HepG2 (cell line): ENCODE results near the gene PLCXD1. TPM values are rescaled to one million over a fixed set of nuclear protein-coding genes. Genes with fewer than 3 reads are reported as not detected.

Experiments
- ADNP ChIP-seq: sonication (generic); formaldehyde crosslinking; IDR thresholded peaks from 2 replicates; pipeline ENCODE4 v1.4.0; 2020; ENCODE audit warnings: missing genetic modification reagents
- ASH2L ChIP-seq: fragments of 300-600, 200-600 bp; sonication (generic); IDR thresholded peaks from 2 replicates; pipeline ENCODE4 v1.7.0; 2017; ENCODE audit warnings: low read depth, mild to moderate bottlenecking, moderate library complexity, mixed read lengths, low read length; ENCODE audit not compliant: insufficient read length
- ATF1 ChIP-seq: IDR thresholded peaks from 2 replicates; pipeline ENCODE4 v1.6.1; 2016; ENCODE audit warnings: mild to moderate bottlenecking, control low read depth
- CENPBD1 ChIP-seq: sonication (generic); formaldehyde crosslinking; IDR thresholded peaks from 2 replicates; pipeline ENCODE4 v1.8.0; 2022; ENCODE audit warnings: missing genetic modification reagents, low read depth, mild to moderate bottlenecking, borderline replicate concordance
- CREB1 ChIP-seq, 2 experiments: fragments of 450-650 bp in 1 of 2; IDR thresholded peaks; 2 replicates each; pipeline ENCODE4 v1.6.1; 2016 to 2017; ENCODE audit warnings: control low read depth in 1 of 2, mild to moderate bottlenecking in 1 of 2, missing compliant biosample characterization in 1 of 2, missing genetic modification characterization in 1 of 2
- DNMT3B ChIP-seq: conservative IDR thresholded peaks from 2 replicates; pipeline ENCODE4 v1.6.1; 2016; ENCODE audit warnings: missing biosample characterization, control low read depth
- FOXM1 ChIP-seq: sonication (generic); formaldehyde crosslinking; IDR thresholded peaks from 2 replicates; pipeline ENCODE4 v1.5.0; 2020; ENCODE audit warnings: missing genetic modification reagents
- HOXA7 ChIP-seq: sonication (generic); formaldehyde crosslinking; IDR thresholded peaks from 2 replicates; pipeline ENCODE4 v1.8.1; 2022; ENCODE audit warnings: mild to moderate bottlenecking, missing genetic modification reagents, moderate library complexity
- KAT8 ChIP-seq: IDR thresholded peaks from 2 replicates; pipeline ENCODE4 v1.6.1; 2016; ENCODE audit warnings: missing genetic modification reagents, missing compliant biosample characterization
- MTA1 ChIP-seq: sonication (generic); formaldehyde crosslinking; IDR thresholded peaks from 2 replicates; pipeline ENCODE4 v1.4.0; 2020; ENCODE audit warnings: missing genetic modification reagents, mild to moderate bottlenecking, borderline replicate concordance
- MXD3 ChIP-seq: IDR thresholded peaks from 2 replicates; pipeline ENCODE4 v1.6.1; 2016; ENCODE audit warnings: mild to moderate bottlenecking, missing biosample characterization, missing genetic modification reagents
- PHF21A ChIP-seq: sonication (generic); formaldehyde crosslinking; IDR thresholded peaks from 2 replicates; pipeline ENCODE4 v1.5.0; 2020; ENCODE audit warnings: mild to moderate bottlenecking, missing genetic modification reagents
- RFX3 ChIP-seq: IDR thresholded peaks from 2 replicates; pipeline ENCODE4 v1.6.1; 2016; ENCODE audit warnings: missing biosample characterization, missing genetic modification reagents
- TEAD2 ChIP-seq: sonication (generic); formaldehyde crosslinking; IDR thresholded peaks from 2 replicates; pipeline ENCODE4 v1.9.0; 2021; ENCODE audit warnings: missing genetic modification reagents
- TFDP2 ChIP-seq: sonication (generic); formaldehyde crosslinking; IDR thresholded peaks from 2 replicates; pipeline ENCODE4 v1.4.0; 2020; ENCODE audit warnings: missing genetic modification reagents
- ZBTB7A ChIP-seq: sonication (generic); formaldehyde crosslinking; IDR thresholded peaks from 2 replicates; pipeline ENCODE4 v1.8.0; 2022; ENCODE audit warnings: mild to moderate bottlenecking, missing genetic modification reagents
- ZEB1 ChIP-seq: IDR thresholded peaks from 2 replicates; pipeline ENCODE4 v1.6.1; 2012; ENCODE audit warnings: mild to moderate bottlenecking, low read depth, inconsistent platforms; ENCODE audit not compliant: insufficient replicate concordance
- ZNF101 ChIP-seq: sonication (generic); formaldehyde crosslinking; IDR thresholded peaks from 2 replicates; pipeline ENCODE4 v1.4.0; 2020; ENCODE audit warnings: mild to moderate bottlenecking, low read depth, missing genetic modification reagents, borderline replicate concordance
- ZNF224 ChIP-seq: sonication (generic); formaldehyde crosslinking; IDR thresholded peaks from 2 replicates; pipeline ENCODE4 v1.5.0; 2020; ENCODE audit warnings: mild to moderate bottlenecking, missing genetic modification reagents
- ZNF264 ChIP-seq: sonication (generic); formaldehyde crosslinking; IDR thresholded peaks from 2 replicates; pipeline ENCODE4 v1.4.0; 2020; ENCODE audit warnings: missing genetic modification reagents
- ZNF333 ChIP-seq: sonication (generic); formaldehyde crosslinking; IDR thresholded peaks from 2 replicates; pipeline ENCODE4 v1.4.0; 2020; ENCODE audit warnings: mild to moderate bottlenecking, missing genetic modification reagents, borderline replicate concordance
- ZNF362 ChIP-seq: sonication (generic); formaldehyde crosslinking; IDR thresholded peaks from 2 replicates; pipeline ENCODE4 v1.4.0; 2020; ENCODE audit warnings: missing genetic modification reagents, mild to moderate bottlenecking, borderline replicate concordance
- ZNF569 ChIP-seq: sonication (generic); formaldehyde crosslinking; IDR thresholded peaks from 2 replicates; pipeline ENCODE4 v1.5.0; 2020; ENCODE audit warnings: mild to moderate bottlenecking, missing genetic modification reagents, moderate library complexity, borderline replicate concordance
- ZNF577 ChIP-seq: sonication (generic); formaldehyde crosslinking; IDR thresholded peaks from 2 replicates; pipeline ENCODE4 v1.4.0; 2020; ENCODE audit warnings: mild to moderate bottlenecking, low read depth, missing genetic modification reagents, borderline replicate concordance
- ZNF598 ChIP-seq: sonication (generic); formaldehyde crosslinking; IDR thresholded peaks from 2 replicates; pipeline ENCODE4 v1.5.1; 2020; ENCODE audit warnings: mild to moderate bottlenecking, missing genetic modification reagents, borderline replicate concordance
- ZNF850 ChIP-seq: sonication (generic); formaldehyde crosslinking; conservative IDR thresholded peaks from 2 replicates; pipeline ENCODE4 v1.9.0; 2021; ENCODE audit warnings: mild to moderate bottlenecking, missing genetic modification reagents
- polyA plus RNA-seq, 8 experiments: library from polyadenylated mRNA; depleted of rRNA in 3 of 8; stranded (reverse) in 7 of 8; unstranded in 1 of 8; fragments of >200 nt; fragmentation: Illumina TruSeq in 4 of 8; extraction: Trizol in 4 of 8; gene quantifications; 2 replicates each; pipeline versions ENCODE4 v1.2.1 to v1.2.3, GENCODE V29; 2011 to 2016; ENCODE audit warnings: low read depth in 4 of 8, missing spikeins in 1 of 8, mixed read lengths in 1 of 8; ENCODE audit not compliant: insufficient read depth in 1 of 8
- total RNA-seq, 5 experiments: library from RNA; depleted of rRNA; stranded (reverse); fragments of >200 nt; fragmentation: Illumina TruSeq; extraction: Trizol; gene quantifications; 2 replicates each; pipeline ENCODE4 v1.2.3, GENCODE V29; 2016; ENCODE audit warnings: low read depth in 1 of 5

Gene PLCXD1
- total and polyA plus RNA-seq, 2 of the 13 experiments (the other 11 are each of a cell fraction or from before 2014, with no cell fraction given) = 87.7 to 153 TPM

- TF ChIP-seq ATF1 (CRISPR knock-in tag) = no peak
- no peak for TF ChIP-seq ZNF362 (CRISPR knock-in tag)
- no peak for TF ChIP-seq ASH2L
- TF ChIP-seq ZNF333 (CRISPR knock-in tag) = no peak
- TF ChIP-seq ZEB1 = no peak
- TF ChIP-seq ADNP = no peak
- no peak for TF ChIP-seq ZNF101
- TF ChIP-seq ZBTB7A (CRISPR knock-in tag) = no peak
- TF ChIP-seq TEAD2 (CRISPR knock-in tag) = no peak
- no peak for TF ChIP-seq MTA1
- no peak for TF ChIP-seq TFDP2 (CRISPR knock-in tag)
- TF ChIP-seq CENPBD1 (CRISPR knock-in tag) = no peak
- no peak for TF ChIP-seq ZNF224 (CRISPR knock-in tag)
- TF ChIP-seq ZNF577 = no peak
- no peak for TF ChIP-seq ZNF569 (CRISPR knock-in tag)
- 0 out of 2 replicates have a peak, but pooled peaks have one; percentile 8 for TF ChIP-seq KAT8
- TF ChIP-seq HOXA7 (CRISPR knock-in tag) = no peak
- TF ChIP-seq DNMT3B (CRISPR knock-in tag) = no peak
- TF ChIP-seq ZNF850 (CRISPR knock-in tag) = no peak
- TF ChIP-seq CREB1 (IDR thresholded peaks at IDR 0.05) = no peak
- TF ChIP-seq CREB1 (CRISPR knock-in tag; IDR thresholded peaks at IDR 0.05) = no peak
- 0 out of 2 replicates have a peak, but pooled peaks have one; percentile 8 for TF ChIP-seq ZNF264 (CRISPR knock-in tag)
- TF ChIP-seq RFX3 (CRISPR knock-in tag) = no peak
- no peak for TF ChIP-seq PHF21A (CRISPR knock-in tag)
- no peak for TF ChIP-seq ZNF598 (CRISPR knock-in tag)
- TF ChIP-seq MXD3 (CRISPR knock-in tag) = no peak
- no peak for TF ChIP-seq FOXM1 (CRISPR knock-in tag)
These were observed 37.0 kb downstream of the PLCXD1 start (continued) for GRCh38 chrX:318068-318738.
